Activated CD8-positive, alpha-beta memory T cell treated with anti-CD3 and anti-CD28 coated beads, Interleukin-2, amount 50 U/mL, for 24 hours (primary cell): Measurements from ENCODE around the gene ENAH.
"Not testable (repeated sequence)": the region's sequence is repeated elsewhere in the genome, so short reads cannot be mapped to it uniquely, and the experiment has no call there.

Experiments used
- DNase-seq: peaks from one replicate; pipeline ENCODE4 v3.0.0-alpha.2; 2020; ENCODE audit errors: extremely low read depth

Gene ENAH

DNA sequence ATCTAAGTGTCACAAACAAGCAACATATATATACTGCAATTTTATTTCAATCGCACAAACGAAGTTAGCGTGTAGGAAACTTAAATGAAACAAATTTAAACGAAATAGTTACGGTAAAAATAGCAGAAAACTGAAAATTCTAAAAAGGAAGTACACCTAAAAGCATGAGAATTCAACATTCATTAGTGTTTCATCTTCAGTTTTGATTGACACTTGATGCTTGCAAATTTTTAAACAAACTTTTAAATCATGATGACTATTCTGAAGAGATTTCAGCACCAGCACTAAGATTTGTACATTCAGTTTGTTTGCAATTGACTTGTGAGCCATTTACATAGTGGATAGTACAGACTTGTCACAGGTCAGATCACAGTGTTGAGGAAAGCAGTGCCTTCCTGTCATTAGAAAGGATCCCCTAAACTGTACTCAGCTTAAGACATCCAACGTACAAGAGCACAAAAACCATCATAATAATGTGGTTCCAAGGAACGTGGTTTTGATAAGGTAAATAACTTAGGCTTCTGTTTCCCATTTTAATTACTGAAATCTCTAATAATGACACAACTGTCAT is 158.0 kb downstream of the ENAH start:
- DNase-seq, result no peak

DNA sequence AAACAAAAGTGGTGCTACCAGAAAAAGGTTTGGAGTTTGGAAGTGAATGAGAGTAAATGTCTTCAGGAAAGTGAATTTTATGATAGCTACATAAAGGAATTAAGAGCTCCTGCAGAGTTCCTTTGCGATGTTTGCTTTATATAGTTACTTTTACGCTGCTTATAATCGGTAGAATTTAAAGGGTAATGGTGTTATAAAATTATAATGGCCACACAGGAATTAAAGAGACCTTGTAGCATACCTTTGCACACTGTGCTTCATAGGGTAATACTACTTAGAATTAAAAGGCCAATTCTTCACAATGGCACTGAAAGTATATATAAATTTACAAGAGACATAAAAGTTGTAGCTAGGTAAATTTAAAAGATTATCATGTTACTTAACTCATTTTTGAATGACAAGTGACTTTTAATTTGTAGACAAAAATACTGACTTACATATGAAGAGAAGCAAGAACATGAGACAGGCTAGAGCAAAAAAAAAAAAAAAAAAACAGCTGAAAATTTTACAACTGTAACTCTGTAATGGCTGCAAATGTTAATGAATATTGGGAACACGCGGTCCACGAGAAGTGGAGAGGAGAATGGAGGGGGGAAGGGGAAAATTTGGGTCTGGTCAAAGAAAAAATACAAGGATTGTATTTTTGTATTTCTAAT is 159.2 kb downstream of the ENAH start:
- DNase-seq, result no peak

DNA sequence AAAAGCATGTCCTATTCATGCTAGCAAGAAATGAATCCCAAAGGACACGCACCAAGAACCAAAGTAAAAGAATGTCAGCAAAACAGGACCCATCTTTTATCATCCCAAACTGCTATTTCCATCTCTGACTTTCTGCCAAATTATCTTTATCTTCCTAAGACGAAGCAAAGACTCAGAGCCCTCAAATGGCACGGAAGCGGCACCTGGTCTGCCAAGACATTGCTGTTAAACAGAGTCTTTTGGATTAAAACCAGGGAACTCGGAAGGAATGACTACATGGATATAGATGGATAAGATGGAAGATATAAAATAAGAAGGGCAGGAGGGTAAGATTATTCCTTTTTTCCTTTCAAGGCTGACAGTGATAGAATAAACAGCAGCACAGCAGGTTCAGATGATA is 164.2 kb downstream of the ENAH start:
- no peak for DNase-seq

DNA sequence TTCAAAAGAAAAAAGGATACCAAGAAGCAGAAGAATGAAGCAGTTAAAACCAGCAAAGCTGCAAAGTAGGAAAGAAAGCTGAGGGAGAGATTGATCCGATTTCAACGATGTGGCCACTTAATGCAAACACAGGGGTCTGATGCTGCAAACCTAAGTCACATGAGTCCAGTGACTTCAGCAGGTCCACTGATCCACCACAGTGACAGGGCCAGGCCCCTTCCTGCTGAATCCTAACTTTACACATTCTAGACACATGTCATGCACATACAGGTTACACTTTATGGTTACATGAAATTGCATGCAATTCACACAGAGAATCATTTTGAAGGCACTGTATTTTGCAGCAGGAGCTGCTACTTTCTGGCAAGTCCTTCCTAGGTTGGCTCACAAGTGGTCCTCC is 166.1 kb downstream of the ENAH start:
- no peak for DNase-seq

DNA sequence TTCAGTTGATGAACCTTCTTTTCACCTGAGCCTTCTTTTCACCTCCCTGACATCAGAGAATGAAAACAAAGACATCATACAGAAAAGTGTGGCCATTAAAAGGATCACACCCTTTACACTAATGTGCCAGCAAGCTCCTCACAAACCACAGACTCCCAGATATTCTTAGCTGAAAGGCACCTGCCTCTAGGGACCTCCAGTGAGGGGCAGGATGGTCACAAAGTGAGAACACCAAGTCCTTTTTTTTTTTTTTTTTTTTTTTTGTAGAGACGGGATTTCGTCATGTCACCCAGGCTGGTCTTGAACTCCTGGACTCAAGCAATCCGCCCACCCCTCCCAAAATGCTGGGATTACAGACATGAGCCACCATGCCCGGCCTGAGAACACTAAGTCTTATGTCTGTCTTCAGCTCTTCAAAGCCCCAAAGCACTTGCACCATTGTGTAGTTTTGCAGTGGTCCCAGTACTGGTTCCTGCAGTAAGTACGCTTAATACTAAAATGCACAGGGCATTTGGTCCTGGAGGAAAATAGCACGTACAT is 166.9 kb downstream of the ENAH start:
- no peak for DNase-seq

DNA sequence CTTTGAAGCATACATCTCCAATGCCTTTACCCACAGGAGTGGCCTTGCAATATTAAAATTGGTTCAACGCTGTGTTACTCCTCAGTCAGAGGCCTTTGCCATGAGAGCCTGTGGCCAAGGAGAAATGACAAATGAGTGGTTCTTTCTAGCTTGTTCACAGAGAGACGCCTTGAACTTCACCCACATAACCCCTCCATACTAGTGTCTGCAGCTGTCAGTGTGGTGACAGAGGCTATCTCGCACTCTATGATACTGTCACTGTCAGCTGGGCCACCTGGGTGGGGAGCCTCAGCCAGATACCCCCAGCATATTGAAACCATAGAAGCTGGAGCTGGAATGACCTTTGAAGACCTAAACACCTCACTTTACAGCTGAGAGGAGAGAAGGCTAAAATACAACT is 167.7 kb downstream of the ENAH start:
- no peak for DNase-seq

DNA sequence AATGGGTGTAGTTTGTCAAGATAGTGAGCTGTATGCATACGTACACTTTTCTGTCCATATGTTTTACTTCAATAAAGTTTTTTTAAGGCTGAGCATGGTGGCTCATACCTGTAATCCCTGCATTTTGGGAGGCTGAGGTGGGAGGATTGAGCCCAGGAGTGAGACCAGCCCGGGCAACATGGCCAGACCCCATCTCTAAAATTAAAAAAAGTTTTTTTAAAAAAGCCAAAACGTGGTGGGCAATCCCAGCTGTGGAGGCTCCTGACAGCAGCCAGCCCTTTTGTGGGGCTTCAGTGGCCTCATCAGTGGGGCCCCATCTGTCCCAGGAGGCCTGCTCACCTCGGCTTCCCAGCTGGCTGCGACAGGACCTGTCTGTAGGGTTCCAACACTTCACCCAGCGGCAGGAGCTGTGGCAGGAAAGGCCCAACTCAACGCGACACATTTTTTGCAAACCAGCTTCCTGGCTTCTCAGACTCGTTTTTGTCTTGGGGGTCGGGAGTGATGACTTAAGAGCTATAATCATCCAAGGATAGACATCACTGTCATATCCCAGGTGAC is 168.2 kb downstream of the ENAH start:
- DNase-seq, result no peak

DNA sequence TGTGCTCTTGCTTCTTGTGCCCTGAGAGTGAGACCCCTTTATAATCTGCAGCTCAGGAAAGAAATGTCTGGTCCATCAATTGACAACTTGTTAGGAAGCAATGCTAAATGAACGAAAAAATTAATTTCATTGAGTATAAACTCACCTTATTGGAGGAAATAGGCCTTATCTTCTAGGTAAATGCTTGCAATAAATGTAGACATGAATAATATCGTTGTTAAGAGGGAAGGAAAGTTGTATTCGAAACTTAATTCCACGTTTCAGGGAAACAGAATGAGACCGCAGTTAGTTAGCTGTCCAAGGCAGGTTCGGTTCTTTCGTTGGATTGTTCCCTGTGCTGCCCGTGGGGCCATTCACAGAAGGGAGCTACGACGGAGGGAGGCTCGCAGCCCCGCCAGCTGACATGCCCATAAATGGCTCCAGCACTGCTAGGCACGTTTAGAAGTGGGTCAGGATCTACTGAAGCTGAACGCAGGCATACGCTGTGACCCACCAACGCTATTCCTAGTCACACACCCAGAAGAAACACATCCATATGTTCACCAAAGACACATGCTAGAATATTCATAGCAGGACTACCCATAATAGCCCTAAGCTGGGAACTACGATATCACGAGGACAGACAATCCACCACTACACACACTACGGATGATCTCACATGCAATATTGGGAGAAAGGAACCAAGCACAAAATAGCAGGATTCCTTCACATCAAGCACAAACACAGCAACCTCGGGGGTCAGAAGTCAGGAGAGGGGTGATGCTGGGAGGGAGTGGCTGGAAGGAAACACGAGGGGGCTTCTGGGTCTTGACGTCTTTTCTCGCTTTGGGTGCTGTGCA is 168.9 kb downstream of the ENAH start:
- DNase-seq, result no peak

DNA sequence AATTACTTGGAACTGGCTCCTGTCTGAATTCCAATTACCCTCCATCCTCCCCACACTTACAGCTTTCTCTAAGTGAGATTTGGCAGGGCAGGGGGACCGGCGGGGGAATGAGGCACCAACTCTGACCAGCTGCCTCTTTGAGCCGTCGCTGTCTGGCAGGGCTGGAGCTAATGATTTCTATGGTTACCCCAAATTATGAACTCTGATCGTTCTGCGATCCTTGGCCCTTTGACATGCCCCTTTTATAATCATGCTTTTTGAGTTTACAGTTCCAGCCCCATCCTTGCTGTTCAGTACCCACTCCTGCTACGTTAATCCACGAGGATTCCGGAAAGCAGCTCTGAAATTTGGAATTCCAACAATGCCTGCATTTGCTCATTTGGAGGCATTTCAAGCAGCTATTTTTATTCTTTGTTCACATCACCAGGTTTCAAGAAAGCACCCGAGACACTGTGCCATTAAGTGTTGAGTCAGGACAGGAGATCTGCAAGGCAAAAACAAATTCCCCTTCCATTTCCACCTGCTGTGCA is 170.4 kb downstream of the ENAH start:
- no peak for DNase-seq

DNA sequence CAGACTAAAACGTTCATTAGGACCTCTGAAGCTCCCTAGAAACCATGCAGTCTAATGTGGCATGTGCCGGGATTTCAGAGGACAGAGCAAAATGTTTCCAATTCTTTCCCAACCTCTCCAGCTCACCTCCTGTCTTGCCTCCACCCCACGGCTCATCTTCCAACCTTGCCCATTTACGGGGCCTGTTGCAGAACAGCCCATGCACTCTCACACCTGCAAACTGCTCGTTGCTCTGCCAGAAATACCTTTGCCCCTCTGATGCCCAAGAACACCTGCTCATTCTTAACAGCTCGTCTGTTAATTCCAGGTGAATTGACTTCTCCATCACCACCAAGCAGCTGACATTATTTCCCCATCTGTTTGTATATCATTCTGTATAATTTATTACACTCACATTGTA is 171.2 kb downstream of the ENAH start:
- DNase-seq, result no peak

DNA sequence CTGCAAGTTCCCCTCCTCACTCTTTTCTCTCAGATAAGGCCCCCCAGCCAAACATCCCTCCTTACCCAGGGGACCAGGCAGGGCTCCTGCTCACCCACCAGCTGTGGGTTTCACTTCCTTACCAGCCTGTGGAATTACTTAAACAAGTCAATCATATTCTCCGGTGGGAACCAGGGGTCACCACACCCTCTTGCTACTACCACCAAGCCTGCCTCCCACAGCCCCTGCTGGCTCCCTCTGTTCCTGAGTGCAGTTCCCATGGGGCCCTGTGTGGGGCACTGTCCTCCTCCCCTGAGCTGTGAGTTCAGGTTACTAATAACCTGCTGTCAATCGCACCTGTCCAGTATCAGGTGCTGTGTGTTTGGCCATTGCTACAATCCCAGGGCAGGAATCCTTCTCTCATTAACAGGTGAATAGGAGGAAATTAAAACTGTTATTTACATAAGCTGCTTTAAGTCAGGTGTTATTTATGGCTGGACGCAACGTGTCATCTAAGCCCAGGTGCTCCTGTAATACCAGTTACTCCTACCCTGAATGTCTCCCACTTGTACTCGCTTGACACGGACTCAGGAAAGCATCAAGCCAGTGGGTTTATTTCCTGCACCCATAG is 172.0 kb downstream of the ENAH start:
- no peak for DNase-seq

DNA sequence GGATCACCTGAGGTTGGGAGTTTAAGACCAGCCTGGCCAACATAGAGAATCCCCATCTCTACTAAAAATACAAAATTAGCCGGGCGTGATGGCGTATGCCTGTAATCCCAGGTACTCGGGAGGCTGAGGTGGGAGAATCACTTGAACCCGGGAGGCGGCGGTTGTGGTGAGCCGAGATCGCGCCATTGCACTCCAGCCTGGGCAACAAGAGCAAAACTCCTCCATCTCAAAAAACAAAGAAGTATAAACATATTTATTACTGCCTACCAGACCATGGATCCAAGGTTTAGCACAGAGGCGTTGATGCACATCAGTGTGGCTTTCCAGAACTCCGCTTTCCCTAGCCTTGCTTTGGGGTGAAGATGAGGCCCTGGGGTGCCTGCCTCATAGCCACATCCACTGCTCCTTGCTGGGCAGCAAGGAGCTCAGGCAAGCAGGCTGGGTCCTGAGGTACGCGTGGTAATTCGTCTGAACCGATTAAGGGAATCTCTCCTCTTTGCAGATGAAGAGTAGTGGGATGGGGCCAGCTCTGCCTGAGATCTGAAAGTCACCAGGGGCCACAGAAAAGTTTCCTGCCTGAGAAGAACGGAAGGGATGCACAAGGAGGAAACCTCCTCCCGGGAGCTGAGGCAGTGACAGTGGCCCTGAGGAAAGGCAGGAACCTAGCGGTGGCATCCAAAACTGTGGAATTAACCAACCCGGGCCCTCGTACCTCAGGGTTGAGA is 172.8 kb downstream of the ENAH start:
- DNase-seq, result no peak

DNA sequence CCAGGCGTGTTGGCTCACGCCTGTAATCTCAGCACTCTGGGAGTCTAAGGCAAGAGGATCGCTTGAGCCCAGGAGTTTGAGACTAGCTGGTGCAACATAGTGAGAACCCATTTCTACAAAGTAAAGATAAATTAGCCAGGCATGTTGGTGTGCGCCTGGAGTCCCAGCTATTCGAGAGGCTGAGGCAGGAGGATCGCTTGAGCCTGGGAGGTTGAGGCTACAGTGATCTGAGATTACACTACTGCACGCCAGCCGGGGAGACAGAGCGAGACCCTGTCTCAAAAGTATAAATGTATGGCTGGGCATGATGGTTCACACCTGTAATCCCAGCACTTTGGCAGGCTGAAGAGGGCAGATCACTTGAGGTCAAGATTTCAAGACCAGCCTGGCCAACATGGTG is 173.6 kb downstream of the ENAH start:
- DNase-seq, result no peak

DNA sequence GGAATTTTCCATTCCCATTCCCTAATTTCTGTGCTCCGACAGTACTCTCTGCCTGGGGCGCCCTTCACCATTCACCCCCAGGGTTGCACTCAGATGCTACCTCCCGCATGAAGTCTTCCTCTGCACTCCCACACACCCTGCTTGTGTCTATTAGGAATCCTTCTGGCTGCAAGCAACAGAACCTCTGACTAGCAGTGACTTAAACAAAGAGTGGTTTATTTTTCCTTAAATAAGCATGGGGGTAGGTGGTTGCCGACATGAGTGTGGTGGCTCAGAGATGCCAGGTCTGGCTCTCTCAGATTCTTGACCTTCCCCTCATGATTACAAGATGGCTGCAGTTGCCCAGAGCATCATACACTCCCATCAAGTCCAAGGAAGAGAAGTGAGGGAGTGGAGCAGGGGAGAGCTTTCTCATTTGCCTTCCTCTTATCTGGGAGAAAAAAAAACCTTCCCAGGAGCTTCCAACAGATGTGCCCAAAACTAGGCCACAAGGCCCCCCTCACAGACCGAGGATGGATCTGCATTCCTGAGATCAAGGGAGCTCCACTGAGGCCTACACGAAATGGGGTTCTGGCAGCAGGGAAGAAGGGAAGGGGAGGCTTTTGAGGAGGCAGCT is 175.5 kb downstream of the ENAH start:
- DNase-seq, result no peak

DNA sequence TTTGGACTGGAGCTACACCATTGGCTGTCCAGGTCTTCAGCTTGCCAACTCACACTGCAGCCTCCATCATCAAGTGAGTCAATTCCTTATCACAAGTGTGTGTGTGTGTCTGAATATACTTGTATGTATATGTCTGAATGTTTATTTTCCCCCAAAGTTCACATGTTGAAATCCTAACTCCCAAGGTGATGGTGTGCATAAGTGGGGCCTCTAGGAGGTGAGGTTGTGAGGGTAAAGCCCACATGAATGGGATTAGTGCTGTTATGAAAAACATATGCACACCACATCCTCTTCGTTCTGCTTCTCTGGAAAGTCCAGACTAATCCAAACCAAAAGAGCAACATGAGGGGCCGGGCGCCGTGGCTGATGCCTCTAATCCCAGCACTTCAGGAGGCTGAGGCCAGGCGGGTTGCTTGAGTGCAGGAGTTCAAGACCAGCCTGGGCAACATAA is 176.4 kb downstream of the ENAH start:
- no peak for DNase-seq

DNA sequence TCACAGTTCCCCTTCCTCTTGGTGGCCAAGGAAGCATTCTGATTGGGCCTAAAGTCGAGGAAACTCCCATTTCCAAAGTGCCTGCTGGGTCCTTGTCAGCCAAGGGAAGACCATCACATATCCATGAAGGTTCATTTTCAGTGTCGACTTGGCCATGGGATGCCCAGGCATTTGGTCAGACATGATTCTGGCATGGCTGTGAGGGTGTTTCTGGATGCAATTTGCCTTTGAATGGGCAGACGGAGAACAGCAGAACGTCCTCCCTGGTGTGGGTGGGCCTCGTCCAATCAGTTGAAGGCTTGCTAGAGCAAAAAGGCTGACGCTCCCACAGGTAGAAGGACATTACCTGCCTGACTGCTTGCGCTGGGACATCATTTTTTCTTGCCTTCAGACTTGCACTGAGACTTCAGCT is 176.8 kb downstream of the ENAH start:
- DNase-seq, result no peak

DNA sequence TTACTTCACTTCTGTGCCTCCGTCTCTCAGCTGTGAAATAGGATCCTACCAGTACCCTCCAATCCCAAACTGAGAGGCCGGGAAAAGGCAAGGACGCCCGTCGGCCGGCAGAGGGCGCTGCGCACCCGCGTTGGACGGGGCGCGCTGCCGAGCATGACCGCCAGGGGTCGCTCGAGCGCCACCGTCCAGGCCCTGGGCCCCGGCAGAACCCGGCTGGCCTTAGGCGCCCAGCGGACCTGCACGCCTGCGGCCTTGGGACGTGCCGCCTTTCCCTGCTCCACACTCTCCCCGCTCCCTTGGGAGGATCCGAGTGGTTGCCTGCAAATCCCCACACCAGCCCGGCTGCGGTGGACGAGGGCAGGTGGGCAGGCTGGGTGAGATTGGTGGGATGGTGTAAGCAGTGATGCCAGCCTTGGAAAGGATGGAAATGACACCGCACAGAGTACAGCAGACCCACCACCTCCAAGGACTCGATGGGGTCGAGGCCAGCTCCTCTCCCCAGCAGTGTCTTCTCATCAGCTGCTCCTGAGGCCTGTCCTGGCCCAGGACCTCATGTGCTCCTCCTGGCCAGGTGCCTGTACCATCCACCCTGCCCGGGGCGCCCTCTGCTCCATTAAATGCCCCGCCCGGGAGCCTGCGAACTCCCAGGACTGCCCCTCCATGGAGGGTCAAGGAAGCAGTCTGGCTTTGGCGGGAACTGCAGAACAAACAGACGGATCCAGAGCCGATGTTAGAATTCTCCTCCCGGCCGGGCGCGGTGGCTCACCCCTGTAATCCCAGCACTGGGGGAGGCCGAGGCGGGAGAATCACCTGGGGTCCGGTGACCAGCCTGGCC is 177.7 kb downstream of the ENAH start:
- DNase-seq, result no peak

DNA sequence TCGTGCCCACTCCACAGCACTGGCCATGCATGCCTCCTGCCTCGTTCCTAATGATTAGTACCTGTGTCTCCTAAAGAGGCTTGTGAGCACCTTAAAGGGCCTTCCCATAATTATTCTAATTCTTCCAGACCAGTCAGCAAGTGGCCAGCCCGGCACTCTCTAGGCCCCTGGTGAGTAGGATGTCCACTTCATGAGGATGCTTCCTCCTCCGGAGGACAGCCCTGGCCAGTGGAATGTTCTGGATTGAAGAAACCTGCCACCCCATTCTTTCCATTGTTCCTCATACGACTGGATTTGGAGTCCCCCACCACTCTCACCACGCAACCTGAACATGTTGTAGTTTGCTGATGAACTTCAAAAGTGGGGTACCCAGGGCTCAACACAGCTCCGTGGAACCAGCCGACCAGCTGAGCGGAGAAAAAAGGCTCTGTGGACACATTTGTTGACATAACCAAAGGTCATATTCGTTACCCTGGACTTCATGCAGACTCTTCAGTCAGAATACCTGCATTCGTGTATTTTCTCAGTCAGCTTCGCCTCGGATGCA is 178.4 kb downstream of the ENAH start:
- DNase-seq, result no peak

DNA sequence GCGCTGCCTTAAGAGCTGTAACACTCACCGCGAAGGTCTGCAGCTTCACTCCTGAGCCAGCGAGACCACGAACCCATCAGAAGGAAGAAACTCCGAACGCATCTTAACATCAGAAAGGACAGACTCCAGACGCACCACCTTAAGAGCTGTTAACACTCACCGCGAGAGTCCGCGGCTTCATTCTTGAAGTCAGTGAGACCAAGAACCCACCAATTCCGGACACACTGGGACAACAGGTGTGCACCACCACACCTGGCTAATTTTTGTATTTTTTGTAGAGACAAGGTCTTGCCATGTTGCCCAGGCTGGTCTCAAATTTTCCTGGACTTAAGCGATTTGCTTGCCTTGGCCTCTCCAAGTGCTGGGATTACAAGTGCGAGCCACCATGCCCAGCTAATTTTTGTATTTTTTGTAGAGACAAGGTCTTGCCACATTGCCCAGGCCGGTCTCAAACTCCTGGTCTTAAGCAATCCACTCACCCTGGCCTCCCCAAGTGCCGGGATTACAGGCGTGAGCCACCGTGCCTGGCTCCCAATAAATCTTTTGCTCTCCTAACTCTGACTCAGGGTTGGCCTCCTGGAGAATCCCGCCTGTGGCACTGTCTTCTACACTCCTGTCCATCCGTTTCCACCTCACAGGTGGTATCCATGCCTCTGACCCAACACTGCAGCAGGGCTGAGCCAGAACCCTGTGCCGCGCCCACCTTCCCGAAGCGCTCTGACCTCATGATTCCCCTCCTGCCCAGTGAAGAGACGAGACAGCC is 179.1 kb downstream of the ENAH start:
- DNase-seq, result not testable (repeated sequence)
